GM18499 (cell line): Measurements from ENCODE around the gene ZNF277.
"Not testable (repeated sequence)": the region's sequence is repeated elsewhere in the genome, so short reads cannot be mapped to it uniquely, and the experiment has no call there.

Source experiments
- ATAC-seq: cut with Tn5 transposase; IDR thresholded peaks from one replicate; pipeline ENCODE4 v1.9.1; 2021; ENCODE audit warnings: moderate number of reproducible peaks; ENCODE audit not compliant: insufficient read depth, unreplicated experiment

Gene ZNF277

GRCh38 chr7:112248598-112248997 lies 42.1 kb downstream of the ZNF277 start:
- ATAC-seq: no peak

GRCh38 chr7:112249967-112250366 lies 43.5 kb downstream of the ZNF277 start:
- ATAC-seq: not testable (repeated sequence)

GRCh38 chr7:112252141-112252540 lies 45.6 kb downstream of the ZNF277 start:
- no peak for ATAC-seq

GRCh38 chr7:112252691-112253090 lies 46.2 kb downstream of the ZNF277 start:
- no peak for ATAC-seq

GRCh38 chr7:112254156-112254555 lies 47.7 kb downstream of the ZNF277 start:
- no peak for ATAC-seq

- ATAC-seq: no peak
Measured at GRCh38 chr7:112254709-112255387, 48.4 kb downstream of the ZNF277 start.

GRCh38 chr7:112255388-112255720 lies 48.9 kb downstream of the ZNF277 start:
- ATAC-seq: no peak

GRCh38 chr7:112257073-112257472 lies 50.6 kb downstream of the ZNF277 start:
- ATAC-seq: no peak

GRCh38 chr7:112260911-112261310 lies 54.4 kb downstream of the ZNF277 start:
- ATAC-seq: no peak

- ATAC-seq: no peak
Measured at GRCh38 chr7:112262036-112262435, 55.5 kb downstream of the ZNF277 start.

- no peak for ATAC-seq
Measured at GRCh38 chr7:112262855-112263487, 56.5 kb downstream of the ZNF277 start.

GRCh38 chr7:112263519-112263918 lies 57.0 kb downstream of the ZNF277 start:
- ATAC-seq: no peak

- ATAC-seq: no peak
Measured at GRCh38 chr7:112266141-112266540, 59.6 kb downstream of the ZNF277 start.

GRCh38 chr7:112266595-112267270 lies 60.2 kb downstream of the ZNF277 start:
- ATAC-seq: no peak

- ATAC-seq: no peak
Measured at GRCh38 chr7:112267944-112268691, 61.6 kb downstream of the ZNF277 start.

- ATAC-seq: no peak
Measured at GRCh38 chr7:112271162-112271561, 64.7 kb downstream of the ZNF277 start.

GRCh38 chr7:112272921-112273561 lies 66.5 kb downstream of the ZNF277 start:
- ATAC-seq: no peak

- no peak for ATAC-seq
Measured at GRCh38 chr7:112279042-112279441, 72.5 kb downstream of the ZNF277 start.

- no peak for ATAC-seq
Measured at GRCh38 chr7:112280267-112280666, 73.8 kb downstream of the ZNF277 start.

GRCh38 chr7:112282476-112283188 lies 76.1 kb downstream of the ZNF277 start:
- ATAC-seq: no peak
